GM23338 (cell line): ENCODE data around the gene ORC6. TPM values are rescaled to one million over a fixed set of nuclear protein-coding genes. Genes with fewer than 3 reads are reported as not detected.
A peak's percentile ranks its signal among the peaks of the same experiment; 100 is the strongest.
"Not testable (repeated sequence)": the region's sequence is repeated elsewhere in the genome, so short reads cannot be mapped to it uniquely, and the experiment has no call there.

ENCODE experiments used
- ATAC-seq: fragments of 200-7000 bp; cut with Tn5 transposase; 3 replicates; pipeline ENCODE4 v1.9.1; 2020
- DNase-seq: peaks from one replicate; pipeline ENCODE4 v3.0.0-alpha.2; 2015; ENCODE audit warnings: low spot score
- H2AFZ ChIP-seq: fragments of 200-600 bp; sonication (generic); 2 replicates; pipeline ENCODE4 v1.8.0; 2016; ENCODE audit warnings: antibody characterized with exemption, mild to moderate bottlenecking, moderate library complexity
- H3F3A ChIP-seq: fragments of 200-600 bp; sonication (generic); replicated peaks from 2 replicates; pipeline ENCODE4 v1.8.0; 2017; ENCODE audit warnings: antibody characterized with exemption, mixed run types, low read depth
- H3K27ac ChIP-seq: fragments of 200-600 bp; sonication (generic); 2 replicates; pipeline ENCODE4 v1.6.1; 2016; ENCODE audit warnings: low read depth
- H3K27me3 ChIP-seq: fragments of 200-600 bp; sonication (generic); 2 replicates; pipeline ENCODE4 v1.8.0; 2016; ENCODE audit warnings: mild to moderate bottlenecking, mixed run types, moderate library complexity; ENCODE audit not compliant: insufficient read depth
- H3K36me3 ChIP-seq: fragments of 200-600 bp; sonication (generic); 2 replicates; pipeline ENCODE4 v1.8.0; 2016; ENCODE audit warnings: mild to moderate bottlenecking; ENCODE audit not compliant: insufficient read depth
- H3K4me1 ChIP-seq: fragments of 200-600 bp; sonication (generic); 2 replicates; pipeline ENCODE4 v1.8.0; 2016; ENCODE audit warnings: mild to moderate bottlenecking, moderate library complexity; ENCODE audit not compliant: insufficient read depth
- H3K4me2 ChIP-seq: fragments of 200-600 bp; sonication (generic); 2 replicates; pipeline ENCODE4 v1.7.1; 2017; ENCODE audit warnings: mixed run types
- H3K4me3 ChIP-seq: fragments of 200-600 bp; sonication (generic); 2 replicates; pipeline ENCODE4 v1.6.1; 2016; ENCODE audit warnings: mixed run types
- H3K79me2 ChIP-seq: fragments of 200-600 bp; sonication (generic); replicated peaks from 2 replicates; pipeline ENCODE4 v1.8.0; 2017; ENCODE audit warnings: mild to moderate bottlenecking; ENCODE audit not compliant: insufficient read depth
- H3K9me2 ChIP-seq: fragments of 200-600 bp; sonication (generic); 2 replicates; pipeline ENCODE4 v1.8.0; 2017; ENCODE audit not compliant: insufficient read depth
- H4K20me1 ChIP-seq: fragments of 200-600 bp; sonication (generic); replicated peaks from 2 replicates; pipeline ENCODE4 v1.8.0; 2017; ENCODE audit warnings: mild to moderate bottlenecking; ENCODE audit not compliant: insufficient read depth
- H3K27ac Mint-ChIP-seq: 2 replicates; pipeline ENCODE4 v1.8.0; 2020; ENCODE audit warnings: inconsistent platforms, mild to moderate bottlenecking, moderate library complexity, mixed read lengths
- H3K27me3 Mint-ChIP-seq: 3 replicates; pipeline ENCODE4 v1.8.0; 2022; ENCODE audit warnings: low read depth, mild to moderate bottlenecking, moderate library complexity, mixed read lengths, inconsistent platforms; ENCODE audit not compliant: insufficient read depth, poor library complexity
- H3K36me3 Mint-ChIP-seq: 3 replicates; pipeline ENCODE4 v1.8.0; 2021; ENCODE audit warnings: low read depth, mild to moderate bottlenecking, inconsistent platforms, moderate library complexity, mixed read lengths
- H3K4me1 Mint-ChIP-seq: 3 replicates; pipeline ENCODE4 v1.8.0; 2020; ENCODE audit warnings: mild to moderate bottlenecking, inconsistent platforms, mixed read lengths
- H3K4me3 Mint-ChIP-seq: 3 replicates; pipeline ENCODE4 v1.8.0; 2021; ENCODE audit warnings: moderate library complexity, mild to moderate bottlenecking, inconsistent platforms, mixed read lengths
- H3K9me3 Mint-ChIP-seq: 3 replicates; pipeline ENCODE4 v1.8.0; 2020; ENCODE audit warnings: moderate library complexity, mild to moderate bottlenecking, inconsistent platforms, mixed read lengths
- STAT1 ChIP-seq: IDR thresholded peaks from one replicate; pipeline ENCODE4 v1.6.1; 2016; ENCODE audit warnings: antibody characterized with exemption; ENCODE audit not compliant: unreplicated experiment
- ZNF462 ChIP-seq: fragments of 250-450 bp; sonication (Bioruptor Pico); IDR thresholded peaks from 2 replicates; pipeline ENCODE4 v1.5.0; 2020; ENCODE audit warnings: mild to moderate bottlenecking, moderate library complexity
- polyA plus RNA-seq: library from polyadenylated mRNA; unstranded; fragments of >200 nt; fragmentation: Nextera tagmentation; extraction: Ambion mirVana; gene quantifications from 2 replicates; pipeline ENCODE4 v1.2.1, GENCODE V29; 2016
- total RNA-seq: library from RNA; depleted of rRNA; stranded (reverse); fragments of >200 nt; shearing (Covaris generic); gene quantifications from 2 replicates; pipeline ENCODE4 v1.2.3, GENCODE V29; 2014
- TF ChIP-seq, protein P1 (sequence below), 2 experiments: fragments of 200-600 bp in 1 of 2; sonication (generic) in 1 of 2; conservative IDR thresholded peaks; 2 replicates each; pipeline versions ENCODE4 v1.5.1 to v1.6.1; 2016 to 2017; ENCODE audit warnings: antibody characterized with exemption in 2 of 2, low read depth in 2 of 2, mild to moderate bottlenecking in 2 of 2, moderate library complexity in 1 of 2

Gene ORC6
- total and polyA plus RNA-seq, 2 experiments from 2014 or later = 71.5 to 92.0 TPM

DNA sequence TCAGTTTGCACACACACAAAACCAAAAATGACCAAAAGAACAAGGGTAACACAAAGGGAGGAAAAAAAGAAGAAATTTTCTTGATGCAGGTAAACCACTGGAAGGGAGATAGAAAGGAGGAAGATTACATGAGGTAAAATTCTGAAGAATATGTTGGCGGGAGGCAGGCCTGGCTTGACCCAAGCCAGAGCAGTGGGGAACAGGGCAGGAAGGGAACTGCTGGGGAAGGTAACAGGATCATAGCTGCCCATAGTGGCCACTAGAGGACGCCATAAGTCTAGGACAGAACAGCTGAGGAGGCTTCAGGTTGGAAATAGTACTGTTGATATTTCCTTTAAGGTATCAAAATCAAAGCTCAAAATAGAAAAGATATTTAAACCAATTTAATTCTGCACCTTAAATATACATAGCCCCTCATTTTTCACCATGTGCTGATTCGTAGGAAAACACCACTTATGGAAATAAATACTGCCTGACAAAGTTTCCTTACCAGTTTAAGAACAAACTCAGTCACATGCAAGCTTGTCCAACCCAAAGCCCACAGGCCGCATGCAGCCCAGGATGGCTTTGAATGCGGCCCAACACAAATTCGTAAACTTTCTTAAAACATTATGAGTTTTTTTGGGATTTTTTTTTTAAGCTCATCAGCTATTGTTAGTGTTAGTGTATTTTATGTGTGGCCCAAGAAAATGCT is 16.0 kb upstream of the ORC6 start:
- Mint-ChIP-seq H3K36me3 (peaks cover 76% of the 10 kb centered on the region), H3K27ac (no peak overlapping the region), H3K27me3 (no peaks in the 10 kb centered on the region), H3K4me3 (no peak overlapping the region), H3K9me3 (no peaks in the 10 kb centered on the region), H3K4me1 (no peaks in the 10 kb centered on the region)
- TF ChIP-seq ZNF462 (CRISPR knock-in tag) = no peak
- TF ChIP-seq, protein P1, sequence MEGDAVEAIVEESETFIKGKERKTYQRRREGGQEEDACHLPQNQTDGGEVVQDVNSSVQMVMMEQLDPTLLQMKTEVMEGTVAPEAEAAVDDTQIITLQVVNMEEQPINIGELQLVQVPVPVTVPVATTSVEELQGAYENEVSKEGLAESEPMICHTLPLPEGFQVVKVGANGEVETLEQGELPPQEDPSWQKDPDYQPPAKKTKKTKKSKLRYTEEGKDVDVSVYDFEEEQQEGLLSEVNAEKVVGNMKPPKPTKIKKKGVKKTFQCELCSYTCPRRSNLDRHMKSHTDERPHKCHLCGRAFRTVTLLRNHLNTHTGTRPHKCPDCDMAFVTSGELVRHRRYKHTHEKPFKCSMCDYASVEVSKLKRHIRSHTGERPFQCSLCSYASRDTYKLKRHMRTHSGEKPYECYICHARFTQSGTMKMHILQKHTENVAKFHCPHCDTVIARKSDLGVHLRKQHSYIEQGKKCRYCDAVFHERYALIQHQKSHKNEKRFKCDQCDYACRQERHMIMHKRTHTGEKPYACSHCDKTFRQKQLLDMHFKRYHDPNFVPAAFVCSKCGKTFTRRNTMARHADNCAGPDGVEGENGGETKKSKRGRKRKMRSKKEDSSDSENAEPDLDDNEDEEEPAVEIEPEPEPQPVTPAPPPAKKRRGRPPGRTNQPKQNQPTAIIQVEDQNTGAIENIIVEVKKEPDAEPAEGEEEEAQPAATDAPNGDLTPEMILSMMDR (conservative IDR thresholded peaks at IDR 0.05; ENCODE audit: low read depth in 2 of 2) = peak; percentile 94 to 98
- no peak for TF ChIP-seq STAT1
- Histone ChIP-seq H3K4me1 (no peaks in the 10 kb centered on the region), H3K79me2 (0 out of 2 replicates have a peak, but pooled peaks cover 8% of the 10 kb centered on the region), H3F3A (no peaks in the 10 kb centered on the region; the same call in 1 of the 2 replicates), H4K20me1 (no peaks in the 10 kb centered on the region; the same call in 1 of the 2 replicates), H3K4me2 (no peak overlapping the region), H3K4me3 (no peak overlapping the region), H3K9me2 (no peaks in the 10 kb centered on the region), H3K27ac (0 out of 2 replicates have a peak overlapping the region, but pooled peaks have one; percentile 46), H3K36me3 (peaks cover 43% of the 10 kb centered on the region), H3K27me3 (no peaks in the 10 kb centered on the region), H2AFZ (no peak overlapping the region)
- DNase-seq (peak; percentile 89), ATAC-seq (peak; percentile 100)

- not testable (repeated sequence) for H3K4me3 Mint-ChIP-seq, H3K27me3 ChIP-seq, H3K4me3 ChIP-seq, ATAC-seq, H3K4me1 Mint-ChIP-seq, H3K27ac Mint-ChIP-seq, H3K9me3 Mint-ChIP-seq, H3K4me2 ChIP-seq, DNase-seq, H4K20me1 ChIP-seq, H3K27me3 Mint-ChIP-seq, H3K4me1 ChIP-seq, H3F3A ChIP-seq, H2AFZ ChIP-seq, H3K27ac ChIP-seq, H3K9me2 ChIP-seq
- H3K79me2 ChIP-seq = peaks cover 25% of the 10 kb centered on the region
- peaks cover 45% of the 10 kb centered on the region; the same call in 1 of the 2 replicates for H3K36me3 ChIP-seq
- peaks cover 67% of the 10 kb centered on the region for H3K36me3 Mint-ChIP-seq
These were observed 11.5 kb upstream of the ORC6 start for GRCh38 chr16:46677943-46678342.

GRCh38 chr16:46681867-46682266 is 7.6 kb upstream of the ORC6 start:
- not testable (repeated sequence) for ATAC-seq, H3K27me3 Mint-ChIP-seq, H3K4me2 ChIP-seq, H3F3A ChIP-seq, H3K27ac ChIP-seq, H3K4me1 Mint-ChIP-seq, DNase-seq, H3K4me3 Mint-ChIP-seq, H3K27me3 ChIP-seq, H2AFZ ChIP-seq, H3K4me3 ChIP-seq, H3K27ac Mint-ChIP-seq, H3K9me3 Mint-ChIP-seq, H3K9me2 ChIP-seq
- Histone ChIP-seq H3K36me3 (peaks cover 26% of the 10 kb centered on the region; the same call in 1 of the 2 replicates), H3K79me2 (peaks cover 64% of the 10 kb centered on the region), H4K20me1 (peaks cover 24% of the 10 kb centered on the region), H3K4me1 (peaks cover 13% of the 10 kb centered on the region)
- H3K36me3 Mint-ChIP-seq = peaks cover 35% of the 10 kb centered on the region
